Nephron progenitor cell (in vitro differentiated cells): Measurements from ENCODE around the gene MAGI2.
"Not testable (repeated sequence)": the region's sequence is repeated elsewhere in the genome, so short reads cannot be mapped to it uniquely, and the experiment has no call there.

Experiments
- DNase-seq: peaks from one replicate; pipeline ENCODE4 v3.0.0; 2021
- H3K27ac Mint-ChIP-seq: 2 replicates; pipeline ENCODE4 v1.8.0; 2021; ENCODE audit warnings: mild to moderate bottlenecking, moderate library complexity, mixed read lengths
- H3K27me3 Mint-ChIP-seq: 2 replicates; pipeline ENCODE4 v1.8.0; 2021; ENCODE audit warnings: mild to moderate bottlenecking, low read depth, mixed read lengths; ENCODE audit not compliant: poor library complexity
- H3K36me3 Mint-ChIP-seq: 2 replicates; pipeline ENCODE4 v1.8.0; 2021; ENCODE audit warnings: low read depth, mixed read lengths
- H3K4me1 Mint-ChIP-seq: 2 replicates; pipeline ENCODE4 v1.8.0; 2021; ENCODE audit warnings: mixed read lengths
- H3K4me3 Mint-ChIP-seq: 2 replicates; pipeline ENCODE4 v1.8.0; 2021; ENCODE audit warnings: mild to moderate bottlenecking, moderate library complexity, mixed read lengths
- H3K9me3 Mint-ChIP-seq: 2 replicates; pipeline ENCODE4 v1.8.0; 2021; ENCODE audit warnings: mild to moderate bottlenecking, moderate library complexity, mixed read lengths
- CTCF ChIP-seq: fragments of 200-600 bp; sonication (generic); IDR thresholded peaks from 2 replicates; pipeline ENCODE4 v1.5.0; 2021; ENCODE audit warnings: antibody characterized with exemption

MAGI2 gene

DNA sequence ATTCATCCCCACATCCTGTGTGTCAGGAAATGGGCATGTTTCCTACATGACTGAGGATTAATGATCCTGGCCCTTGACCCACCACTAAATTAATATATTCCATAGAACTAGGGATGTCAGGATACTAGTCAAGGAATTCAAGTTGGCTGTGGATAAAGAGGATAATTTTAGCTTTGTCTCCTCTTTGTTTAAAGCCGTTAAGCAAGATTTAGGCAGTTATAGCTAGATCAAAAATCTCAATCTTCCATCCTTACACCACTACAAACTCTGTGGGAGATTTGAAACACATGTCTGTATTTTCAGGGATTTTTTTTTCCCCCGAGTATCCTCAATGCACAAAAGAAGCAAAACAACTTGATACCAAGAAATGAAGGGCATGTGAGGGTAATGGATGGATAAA lies 417.1 kb downstream of the MAGI2 start:
- Mint-ChIP-seq H3K4me1 (no peaks in the 10 kb centered on the region), H3K27me3 (no peaks in the 10 kb centered on the region), H3K4me3 (no peak overlapping the region), H3K9me3 (no peaks in the 10 kb centered on the region), H3K27ac (no peak overlapping the region), H3K36me3 (no peaks in the 10 kb centered on the region)
- TF ChIP-seq CTCF = no peak
- DNase-seq = no peak

GRCh38 chr7:79035858-79036257 lies 417.6 kb downstream of the MAGI2 start:
- Mint-ChIP-seq H3K36me3 (no peaks in the 10 kb centered on the region), H3K27me3 (no peaks in the 10 kb centered on the region), H3K4me3 (no peak overlapping the region), H3K27ac (no peak overlapping the region), H3K4me1 (no peaks in the 10 kb centered on the region), H3K9me3 (no peaks in the 10 kb centered on the region)
- no peak for DNase-seq
- TF ChIP-seq CTCF = no peak

- H3K27ac Mint-ChIP-seq = no peak overlapping the region
- no peak overlapping the region for H3K4me3 Mint-ChIP-seq
- DNase-seq = no peak
- no peaks in the 10 kb centered on the region for H3K36me3 Mint-ChIP-seq
- H3K27me3 Mint-ChIP-seq = no peaks in the 10 kb centered on the region
- no peaks in the 10 kb centered on the region for H3K9me3 Mint-ChIP-seq
- H3K4me1 Mint-ChIP-seq = no peaks in the 10 kb centered on the region
- no peak for TF ChIP-seq CTCF
Measured at GRCh38 chr7:79034730-79035129, 418.7 kb downstream of the MAGI2 start.

DNA sequence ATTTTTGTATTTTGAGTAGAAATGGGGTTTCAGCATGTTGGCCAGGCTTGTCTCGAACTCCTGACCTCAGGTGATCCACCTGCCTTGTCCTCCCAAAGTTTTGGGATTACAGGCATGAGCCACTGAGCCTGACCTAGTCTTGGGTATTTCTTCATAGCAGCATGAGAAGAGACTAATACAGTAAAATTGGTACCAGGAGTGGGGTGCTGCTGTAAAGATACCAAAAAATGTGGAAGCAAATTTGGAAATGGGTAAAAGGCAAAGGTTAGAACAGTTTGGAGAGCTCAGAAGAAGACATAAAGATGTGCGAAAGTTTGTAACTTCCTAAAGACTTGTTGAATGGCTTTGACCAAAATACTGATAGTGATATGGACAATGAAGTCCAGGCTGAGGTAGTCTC lies 433.8 kb downstream of the MAGI2 start:
- H3K27ac Mint-ChIP-seq, DNase-seq, H3K4me1 Mint-ChIP-seq, H3K4me3 Mint-ChIP-seq, H3K36me3 Mint-ChIP-seq, H3K27me3 Mint-ChIP-seq: not testable (repeated sequence)
- H3K9me3 Mint-ChIP-seq = peaks cover 54% of the 10 kb centered on the region

- Mint-ChIP-seq H3K36me3 (no peaks in the 10 kb centered on the region), H3K9me3 (no peaks in the 10 kb centered on the region), H3K27ac (no peak overlapping the region), H3K4me1 (no peaks in the 10 kb centered on the region), H3K4me3 (no peak overlapping the region), H3K27me3 (peaks cover 9% of the 10 kb centered on the region)
- no peak for TF ChIP-seq CTCF
- no peak for DNase-seq
Measured at GRCh38 chr7:79011921-79012320, 441.5 kb downstream of the MAGI2 start.

DNA sequence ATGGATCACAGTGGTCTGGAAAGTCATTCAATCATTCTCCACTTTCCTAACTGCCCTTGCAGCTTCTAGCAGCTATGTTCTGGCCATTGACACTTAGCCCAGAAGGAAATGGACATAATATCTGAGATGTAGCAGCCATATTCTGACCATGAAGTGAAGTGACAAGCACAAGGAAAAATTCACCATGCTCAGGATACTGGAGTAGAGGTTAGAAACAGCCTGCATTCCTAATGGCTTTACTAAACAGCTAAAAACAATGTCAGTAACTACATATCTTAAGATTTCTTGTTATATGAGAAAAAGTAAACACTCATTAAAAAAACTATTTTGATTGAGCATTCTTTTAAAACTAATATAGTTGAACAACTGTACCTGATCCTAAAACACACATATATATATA lies 443.8 kb downstream of the MAGI2 start:
- H3K36me3 Mint-ChIP-seq = no peaks in the 10 kb centered on the region
- TF ChIP-seq CTCF = no peak
- H3K4me1 Mint-ChIP-seq = no peaks in the 10 kb centered on the region
- DNase-seq = no peak
- H3K27me3 Mint-ChIP-seq = peaks cover 9% of the 10 kb centered on the region
- H3K4me3 Mint-ChIP-seq = no peak overlapping the region
- no peaks in the 10 kb centered on the region for H3K9me3 Mint-ChIP-seq
- H3K27ac Mint-ChIP-seq = no peak overlapping the region
